ENCODE results near the gene GPR37L1. TPM values are rescaled to one million over a fixed set of nuclear protein-coding genes. Genes with fewer than 3 reads are reported as not detected.
"Not testable (repeated sequence)": the region's sequence is repeated elsewhere in the genome, so short reads cannot be mapped to it uniquely, and the experiment has no call there.

Gene GPR37L1
- total RNA-seq, 1 donor from 2014 or later = not detected

DNA sequence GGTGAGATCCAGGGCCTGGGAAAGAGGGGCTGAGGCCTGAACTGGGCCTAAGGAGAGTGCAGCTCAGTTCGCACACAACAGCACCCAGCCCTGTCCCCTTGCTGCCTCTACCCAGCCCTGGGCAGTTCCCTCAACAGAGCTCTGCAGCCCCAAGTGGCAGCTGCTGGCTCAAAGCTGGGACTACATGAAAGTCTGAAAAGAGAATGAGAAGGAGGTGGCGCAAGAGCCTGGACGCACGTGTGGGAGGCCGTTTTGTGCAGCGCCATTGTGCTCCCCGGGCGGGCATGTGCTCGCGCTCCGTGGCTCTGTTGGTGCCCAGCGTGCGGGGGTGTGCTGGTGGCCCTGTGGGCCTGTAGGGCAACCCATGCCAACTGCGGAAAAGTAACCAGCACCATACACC, 10.3 kb downstream of the GPR37L1 start:
- no peak for DNase-seq (ENCODE audit: low read depth in 2 of 2)

DNA sequence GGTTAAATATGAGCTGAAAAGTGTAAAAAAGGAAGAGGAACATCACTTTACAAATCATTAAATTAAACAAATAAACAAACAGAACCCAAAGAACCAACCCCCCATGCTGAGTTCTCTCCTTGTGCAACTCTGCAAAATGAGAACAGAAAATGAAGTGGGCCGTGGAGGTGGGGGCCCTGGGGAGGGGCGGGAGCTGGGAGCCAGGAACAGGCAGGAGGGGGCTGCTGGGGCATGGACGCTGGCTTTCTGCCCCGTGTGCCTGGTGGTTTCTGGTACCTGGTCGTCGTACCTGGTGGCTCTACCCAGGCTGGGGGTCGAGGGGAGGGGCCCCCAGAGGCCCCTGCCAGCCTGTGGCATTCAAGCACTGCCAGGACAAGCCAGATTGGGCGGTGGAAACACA, 10.8 kb downstream of the GPR37L1 start:
- no peak for DNase-seq (ENCODE audit: low read depth in 2 of 2)

DNA sequence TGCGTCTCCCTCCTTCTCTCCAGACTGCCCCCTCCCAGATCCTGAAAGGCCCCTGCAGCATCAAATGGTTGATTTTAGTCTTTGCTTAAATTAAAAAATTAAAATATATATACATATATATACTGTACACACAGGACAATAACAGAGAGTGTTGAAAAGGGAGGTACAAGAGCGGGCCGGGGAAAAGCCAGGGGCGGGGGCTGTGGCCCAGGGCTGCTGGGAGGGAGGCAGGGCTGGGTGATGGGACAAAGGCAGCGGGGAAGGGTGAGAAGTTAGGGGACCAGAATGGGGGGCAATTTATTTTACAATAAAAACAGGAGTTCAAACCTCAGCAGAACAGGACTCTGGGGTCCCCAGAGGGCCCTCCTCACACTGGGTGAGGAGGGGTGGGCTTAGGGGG, 11.3 kb downstream of the GPR37L1 start:
- no peak for DNase-seq (ENCODE audit: low read depth in 2 of 2)

DNA sequence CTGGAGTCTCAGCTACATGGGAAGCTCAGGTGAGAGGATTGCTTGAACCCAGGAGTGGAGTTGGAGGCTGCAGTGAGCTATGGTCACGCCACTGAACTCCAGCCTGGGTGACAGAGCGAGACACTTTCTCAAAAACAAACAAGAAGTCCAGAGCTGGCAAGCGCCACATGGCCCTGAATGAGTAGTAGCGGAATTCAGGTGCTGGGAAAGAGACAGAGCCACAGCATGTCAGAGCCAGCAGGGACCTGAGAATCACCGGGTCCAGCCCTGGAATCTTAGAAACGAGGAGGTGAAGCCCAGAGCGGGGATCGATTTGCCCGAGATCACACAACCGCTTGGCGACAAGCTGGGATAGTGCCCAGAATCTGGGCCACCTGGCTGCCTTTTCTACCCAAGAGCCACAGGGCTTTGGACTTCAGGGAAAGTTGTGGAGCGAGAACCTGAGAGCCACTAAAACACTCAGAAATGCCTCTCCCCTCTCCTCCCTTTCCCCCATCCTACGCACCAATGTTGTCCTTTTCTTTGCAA, 12.0 kb downstream of the GPR37L1 start:
- no peak for DNase-seq (ENCODE audit: low read depth in 2 of 2)

DNA sequence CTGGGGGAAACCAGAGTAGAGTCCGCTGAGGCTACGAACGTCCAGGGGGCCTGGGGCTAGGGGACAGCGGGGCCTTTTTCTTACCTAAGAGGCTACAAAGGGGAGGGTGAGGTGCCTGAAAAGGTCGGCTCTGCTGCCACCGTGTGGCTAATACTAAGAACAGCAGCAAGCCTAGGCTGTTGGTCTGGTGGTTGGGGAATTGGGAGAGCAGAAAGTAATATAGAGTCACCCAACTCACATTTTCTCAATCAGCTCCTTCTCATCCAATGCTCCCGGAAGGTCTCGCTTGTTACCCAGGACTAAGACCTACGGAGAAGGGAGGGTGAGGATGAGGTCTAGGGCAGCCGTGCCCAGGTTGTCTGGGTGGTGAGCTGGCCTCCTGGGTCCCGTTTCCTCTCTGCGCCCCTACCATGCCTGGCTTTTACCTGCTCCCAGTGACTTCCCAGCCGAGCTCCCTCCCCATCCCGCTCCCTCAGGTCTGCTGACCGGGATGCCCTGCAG, 12.6 kb downstream of the GPR37L1 start:
- DNase-seq (ENCODE audit: low read depth in 2 of 2) = peak in 1 of 2 donors; percentile 64

DNA sequence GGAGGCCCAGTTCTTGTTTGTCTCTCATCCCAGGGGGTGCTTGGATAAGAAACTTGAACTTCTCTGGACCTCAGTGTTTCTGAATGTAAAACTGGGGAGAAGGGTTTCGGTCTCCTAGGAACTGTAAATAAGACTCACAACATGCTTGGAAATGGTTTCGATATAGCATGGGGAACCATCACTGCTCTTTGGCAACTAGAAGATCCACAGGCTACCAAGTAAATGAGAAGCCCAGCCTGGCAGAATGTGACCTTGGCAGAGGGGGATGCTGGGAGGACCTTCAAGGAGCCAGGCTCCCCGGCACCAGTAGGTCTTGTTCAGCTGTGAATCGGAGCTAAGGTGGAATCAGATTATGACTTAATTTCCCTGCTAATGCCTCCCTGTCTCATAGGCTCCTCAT, 18.1 kb downstream of the GPR37L1 start:
- DNase-seq (ENCODE audit: low read depth in 2 of 2) = no peak

DNA sequence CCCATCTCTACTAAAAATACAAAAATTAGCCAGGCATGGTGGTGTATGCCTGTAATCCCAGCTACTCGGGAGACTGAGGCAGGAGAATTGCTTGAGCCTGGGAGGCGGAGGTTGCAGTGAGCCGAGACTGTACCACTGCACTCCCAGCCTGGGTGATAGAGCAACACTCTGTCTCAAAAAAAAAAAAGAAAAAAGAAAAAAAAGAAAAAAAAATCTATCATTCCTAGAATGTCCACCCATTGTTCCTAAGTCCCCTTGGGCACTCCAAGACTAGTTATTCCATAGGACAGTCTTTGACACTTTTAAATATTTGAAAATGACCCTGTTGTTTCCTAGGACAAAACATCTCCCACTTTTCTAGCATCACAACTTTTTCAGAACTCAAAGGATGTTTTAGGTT, 18.8 kb downstream of the GPR37L1 start:
- not testable (repeated sequence) for DNase-seq (ENCODE audit: low read depth in 2 of 2)

DNA sequence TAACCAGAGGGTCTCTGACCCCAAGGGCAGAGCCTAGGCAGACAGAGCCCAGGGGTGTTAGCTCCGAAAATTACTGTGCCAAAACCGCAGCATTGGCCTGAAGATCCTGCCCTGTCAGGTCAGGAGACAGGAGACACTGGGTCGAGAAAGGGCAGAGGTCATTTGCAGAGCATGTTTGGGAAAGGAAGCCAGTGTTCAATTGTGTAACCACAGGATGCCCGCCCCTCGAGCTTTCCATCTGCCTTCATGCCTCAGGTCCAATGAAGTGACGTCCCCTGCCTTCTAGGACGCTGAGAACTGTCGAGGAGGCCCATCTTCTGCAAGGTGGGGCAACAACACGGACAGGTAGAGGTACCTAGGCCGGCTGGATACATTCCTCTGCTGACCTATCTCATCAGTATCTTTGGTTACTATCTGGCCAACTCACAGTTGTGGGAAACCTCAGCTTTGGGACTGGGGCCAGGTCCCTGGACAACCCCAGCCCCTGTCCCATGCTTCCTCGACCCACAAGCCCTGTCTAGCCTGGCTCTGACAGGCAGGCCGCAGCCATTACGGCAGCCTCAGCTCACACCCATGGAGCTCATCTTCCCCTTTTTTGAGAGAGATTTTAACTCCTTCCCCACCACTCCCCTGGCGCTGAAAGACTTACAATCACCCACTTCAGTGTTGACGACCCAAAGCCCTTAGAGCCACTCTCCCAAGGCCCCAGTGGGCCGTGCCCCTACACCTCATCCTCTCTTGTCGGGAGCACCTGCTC, 20.5 kb downstream of the GPR37L1 start:
- peak; percentile 24 to 58 for DNase-seq (ENCODE audit: low read depth in 2 of 2)

DNA sequence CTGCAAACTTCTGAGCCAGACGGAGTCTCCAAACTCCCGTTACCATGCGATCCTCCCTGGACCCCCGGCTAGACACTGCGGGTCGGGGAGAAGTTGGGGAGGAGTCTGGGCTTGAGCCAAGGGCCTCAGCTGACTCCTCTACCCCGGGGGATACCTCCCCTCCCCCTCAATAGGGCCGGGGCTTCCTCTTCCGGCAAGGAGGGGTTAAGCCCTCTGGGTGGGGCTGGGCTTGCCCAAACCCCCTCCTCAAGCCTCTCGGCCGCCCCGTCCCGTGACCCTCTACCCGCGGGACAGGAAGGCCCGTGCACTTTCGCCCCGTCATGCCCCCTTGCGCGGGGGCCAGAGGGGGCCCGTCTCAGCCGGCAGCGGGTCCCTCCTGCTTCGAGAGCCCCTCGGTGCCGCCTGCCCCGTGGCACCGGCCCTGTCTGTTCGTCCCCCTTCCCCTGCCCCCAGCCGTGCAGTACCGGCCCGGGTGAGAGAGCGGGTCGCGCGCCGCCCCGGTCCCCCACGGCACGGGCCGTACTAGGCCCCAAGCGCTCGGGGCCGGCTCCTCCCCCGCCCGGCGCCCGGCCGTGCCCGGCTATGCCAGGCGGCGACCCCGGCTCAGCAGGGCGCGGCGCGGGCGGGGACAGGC, 21.2 kb downstream of the GPR37L1 start:
- DNase-seq (ENCODE audit: low read depth in 2 of 2) = peak in 1 of 2 donors; percentile 48

DNA sequence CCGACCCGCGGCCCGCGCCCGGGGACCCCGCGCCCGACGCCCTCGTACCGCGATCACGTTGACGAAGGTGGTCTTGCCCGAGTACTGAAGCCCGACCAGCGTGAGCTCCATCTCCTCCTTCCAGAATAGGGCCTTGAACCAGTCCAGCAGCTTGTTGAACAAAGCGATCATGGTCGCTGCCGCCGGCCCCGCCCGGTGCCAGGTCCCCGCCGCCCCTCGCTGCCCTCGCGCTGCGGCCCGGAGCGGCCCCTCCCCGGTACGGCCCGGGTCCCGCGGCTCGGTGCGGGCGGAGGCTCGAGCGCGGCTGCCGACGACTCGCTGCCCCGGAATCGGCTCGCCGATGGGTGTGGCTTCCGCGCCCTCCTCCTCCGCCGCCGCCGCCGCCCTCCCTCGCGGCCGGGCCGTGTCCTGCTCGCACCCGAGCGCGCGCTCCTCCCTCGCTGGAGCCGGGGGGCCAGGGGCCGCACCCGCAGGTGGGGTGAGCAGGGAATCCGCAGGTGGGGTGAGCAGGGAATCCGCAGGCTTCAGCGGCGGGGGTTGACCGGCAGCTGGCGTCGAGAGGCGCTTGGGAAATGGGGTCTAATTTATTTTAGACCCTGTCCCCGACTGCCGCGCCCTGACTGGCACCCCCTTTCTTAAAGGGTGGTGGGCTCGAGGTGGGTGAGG, 21.8 kb downstream of the GPR37L1 start, which contains the start of gene ARL8A:
ARL8A (minus strand) TSS at position 336 of the 666 bp plus-strand sequence; CDS start at position 171, 165 bp downstream.
- DNase-seq (ENCODE audit: low read depth in 2 of 2) = peak in 1 of 2 donors; percentile 57

DNA sequence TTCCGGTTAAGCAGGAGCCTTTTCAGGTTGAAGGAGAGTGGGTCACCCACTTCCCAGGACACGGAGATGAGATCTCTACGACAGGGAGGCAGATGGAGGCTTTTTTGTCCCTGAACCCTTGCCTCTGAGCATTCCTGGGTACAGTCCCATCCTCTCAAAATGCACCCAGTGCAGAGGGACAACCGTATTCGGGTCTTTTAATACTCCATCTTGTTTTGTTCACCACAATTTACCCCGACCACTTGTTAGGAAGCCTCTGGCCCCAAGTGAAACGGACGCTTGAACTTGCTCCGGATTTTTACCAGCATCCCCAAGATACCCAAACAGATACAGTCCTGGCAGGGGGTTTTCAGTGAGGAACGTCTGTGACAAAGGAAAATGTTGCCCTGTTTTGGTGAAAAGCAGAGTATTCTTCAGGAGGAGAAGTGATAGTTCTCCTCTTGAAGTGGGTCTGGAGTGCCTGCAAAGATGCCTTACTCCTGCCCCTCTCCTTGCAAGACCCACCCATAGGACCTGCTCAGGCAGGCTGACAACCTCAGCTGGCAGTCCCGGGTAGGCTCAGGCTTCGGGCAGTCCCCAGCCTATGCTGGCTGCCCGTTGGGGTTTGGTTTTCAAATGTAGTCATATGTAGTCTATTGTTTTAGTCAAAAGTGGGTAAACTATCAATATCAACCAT, 22.5 kb downstream of the GPR37L1 start:
- DNase-seq (ENCODE audit: low read depth in 2 of 2) = no peak

DNA sequence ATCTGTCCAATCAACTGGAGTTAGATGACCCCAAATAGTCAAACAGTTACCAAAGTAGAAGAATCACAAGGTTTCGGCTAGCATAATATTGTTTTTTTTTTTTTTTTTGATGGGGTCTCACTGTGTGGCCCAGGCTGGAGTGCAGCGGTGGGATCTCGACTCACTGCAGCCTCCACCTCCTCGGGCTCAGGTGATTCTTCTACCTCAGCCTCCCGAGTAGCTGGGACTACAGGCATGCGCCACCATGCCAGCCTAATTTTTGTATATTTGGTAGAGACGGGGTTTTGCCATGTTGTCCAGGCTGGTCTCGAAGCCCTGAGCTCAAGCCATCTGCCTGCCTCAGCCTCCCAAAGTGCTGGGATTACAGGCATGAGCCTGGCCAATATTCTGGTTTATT, 23.0 kb downstream of the GPR37L1 start:
- DNase-seq (ENCODE audit: low read depth in 2 of 2) = not testable (repeated sequence)

DNA sequence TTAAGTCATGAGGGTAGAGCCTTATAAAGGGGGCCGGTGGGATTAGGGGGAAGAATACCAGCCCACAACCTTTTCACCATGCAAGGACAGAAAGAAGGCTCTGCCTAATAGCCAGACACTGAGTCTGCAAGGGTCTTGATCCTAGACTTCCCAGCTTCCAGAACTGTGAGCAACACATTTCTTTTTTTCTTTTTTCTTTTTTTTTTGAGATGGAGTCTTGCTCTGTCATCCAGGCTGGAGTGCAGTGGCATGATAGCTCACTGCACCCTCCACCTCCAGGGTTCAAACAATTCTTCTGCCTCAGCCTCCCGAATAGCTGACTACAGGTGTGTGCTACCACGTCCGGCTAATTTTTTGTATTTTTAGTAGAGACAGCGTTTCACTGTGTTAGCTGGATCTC, 23.6 kb downstream of the GPR37L1 start:
- DNase-seq (ENCODE audit: low read depth in 2 of 2) = no peak

DNA sequence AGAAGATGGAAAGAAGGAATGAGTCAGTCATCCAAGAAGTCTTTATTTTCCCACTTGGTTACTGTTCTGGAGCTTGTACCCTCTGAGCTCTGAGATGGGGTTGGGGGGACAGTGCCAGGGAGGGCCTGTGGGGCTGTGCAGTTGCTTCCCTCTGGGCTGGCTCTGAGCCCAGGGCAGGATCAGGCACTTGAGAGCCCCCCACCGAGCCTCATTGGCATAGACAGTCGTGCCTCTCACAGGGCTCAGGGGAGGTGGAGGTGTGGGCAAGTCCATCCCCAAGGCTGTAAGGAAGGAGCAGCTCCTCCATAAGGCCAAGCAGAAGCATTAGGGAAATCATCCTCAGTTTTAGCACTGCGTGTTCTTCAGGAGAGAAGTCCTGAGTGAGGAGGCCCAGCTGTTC, 24.3 kb downstream of the GPR37L1 start:
- no peak for DNase-seq (ENCODE audit: low read depth in 2 of 2)

DNA sequence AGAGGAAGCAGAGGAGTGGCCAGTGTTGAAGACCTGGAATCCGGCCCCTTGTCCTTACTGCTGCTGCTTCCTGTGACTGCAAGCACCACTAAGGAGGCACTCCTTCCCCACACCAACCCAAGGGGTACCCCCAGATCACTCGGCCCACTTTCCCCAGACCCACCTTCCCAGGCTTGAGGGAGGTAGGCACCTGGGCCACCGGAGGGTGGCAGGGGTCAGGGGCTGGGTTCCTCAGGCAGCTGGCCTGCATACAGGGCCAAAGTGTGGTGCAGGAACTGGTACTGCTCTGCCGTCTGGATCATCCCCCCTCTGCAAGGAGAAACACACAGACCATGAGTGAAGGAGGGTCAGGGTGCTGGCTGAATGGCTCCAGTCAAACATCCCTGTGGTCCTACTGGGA, 25.7 kb downstream of the GPR37L1 start:
- no peak for DNase-seq (ENCODE audit: low read depth in 2 of 2)

DNA sequence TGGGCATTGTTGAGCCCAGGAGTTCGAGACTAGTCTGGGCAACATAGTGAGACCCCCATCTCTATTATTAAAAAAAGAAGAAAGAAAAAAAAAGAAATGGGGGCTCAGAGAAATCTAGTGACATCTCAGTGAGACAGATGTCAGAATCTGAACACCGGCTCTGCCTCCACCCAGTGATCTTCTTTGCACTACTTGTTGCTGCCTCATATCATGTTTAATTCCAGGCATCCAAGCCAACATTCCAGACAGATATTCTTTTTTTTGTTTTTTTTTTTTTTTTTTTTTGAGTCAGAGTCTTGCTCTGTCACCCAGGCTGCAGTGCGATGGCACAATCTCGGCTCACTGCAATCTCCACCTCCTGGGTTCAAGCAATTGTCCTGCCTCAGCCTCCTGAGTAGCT, 26.8 kb downstream of the GPR37L1 start:
- no peak for DNase-seq (ENCODE audit: low read depth in 2 of 2)

DNA sequence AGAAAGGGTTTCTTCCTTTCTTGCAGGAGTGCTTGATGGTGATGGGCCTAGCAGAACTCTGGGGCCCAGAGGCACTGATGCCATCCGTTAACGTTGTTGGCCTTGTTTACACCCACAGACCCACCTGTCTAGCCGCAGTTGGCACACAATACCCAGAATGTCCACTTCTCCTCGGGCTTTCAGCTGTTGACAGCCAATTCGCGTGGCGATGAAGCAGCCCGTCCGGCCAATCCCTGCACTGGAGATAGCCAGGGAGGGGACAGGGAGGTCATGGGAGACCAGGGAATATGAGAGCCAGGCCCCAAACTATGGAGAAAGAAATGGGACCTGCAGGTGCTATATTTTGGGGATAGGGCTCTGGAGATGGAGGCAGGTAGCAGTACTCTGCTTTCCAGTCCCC, 27.5 kb downstream of the GPR37L1 start:
- DNase-seq (ENCODE audit: low read depth in 2 of 2) = no peak

DNA sequence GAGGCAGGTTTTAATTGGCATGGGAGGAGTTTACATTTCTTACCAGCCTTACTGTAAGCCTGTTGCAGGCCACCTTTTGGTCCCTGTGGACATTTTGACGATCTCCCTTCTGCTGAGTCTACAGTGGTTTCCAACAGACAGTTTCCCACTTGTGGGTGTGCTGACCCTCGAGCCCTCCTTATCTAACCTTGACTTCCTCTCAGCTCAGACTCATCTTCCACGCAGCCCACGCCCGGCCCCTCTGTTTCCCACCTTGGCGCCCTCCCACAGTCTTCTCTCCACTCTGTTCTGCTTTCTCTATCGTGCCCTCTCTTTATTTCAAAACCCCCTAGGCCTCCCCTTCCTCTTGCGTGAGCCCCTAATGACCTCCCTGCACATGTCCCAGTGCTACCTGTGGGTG, 27.9 kb downstream of the GPR37L1 start:
- DNase-seq (ENCODE audit: low read depth in 2 of 2) = no peak

DNA sequence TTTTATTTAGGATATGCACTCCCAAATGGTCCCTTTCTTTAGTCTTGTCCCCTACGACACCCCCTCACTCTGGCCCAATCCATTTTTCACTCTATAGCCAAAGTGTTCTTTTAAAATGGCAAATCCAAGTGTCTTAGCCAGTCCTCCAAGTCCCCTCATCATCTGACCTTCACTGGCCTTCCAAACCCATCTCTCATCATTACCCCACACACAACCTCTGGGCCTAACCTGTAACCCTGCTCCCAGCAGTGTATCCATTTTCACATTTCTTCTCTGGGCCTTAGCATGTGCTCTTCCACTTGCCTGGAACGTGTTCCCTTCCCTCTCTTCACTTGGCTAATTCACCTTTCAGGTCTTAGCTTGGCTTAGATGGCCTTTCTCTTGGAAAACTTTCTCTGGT, 28.3 kb downstream of the GPR37L1 start:
- no peak for DNase-seq (ENCODE audit: low read depth in 2 of 2)

DNA sequence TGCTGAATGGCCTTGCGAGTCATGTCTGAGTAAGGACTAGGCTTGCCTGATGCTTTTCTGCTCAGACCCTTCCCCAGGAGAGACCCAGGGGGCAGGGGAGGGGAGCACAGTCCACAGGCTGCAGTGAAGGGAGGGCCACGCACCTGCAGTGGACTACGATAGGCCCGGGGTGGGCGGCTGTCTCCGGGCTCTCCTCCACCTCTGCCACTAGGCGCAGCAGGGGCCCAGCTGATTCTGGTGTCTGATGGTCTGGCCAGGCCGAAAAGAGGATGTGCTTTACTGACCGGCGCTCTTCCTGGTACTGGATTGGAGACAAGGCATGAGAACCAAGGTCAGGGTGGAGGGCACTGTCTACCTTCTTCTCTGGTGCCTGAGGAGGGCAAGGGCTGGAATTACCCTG, 29.7 kb downstream of the GPR37L1 start:
- DNase-seq (ENCODE audit: low read depth in 2 of 2) = no peak

DNA sequence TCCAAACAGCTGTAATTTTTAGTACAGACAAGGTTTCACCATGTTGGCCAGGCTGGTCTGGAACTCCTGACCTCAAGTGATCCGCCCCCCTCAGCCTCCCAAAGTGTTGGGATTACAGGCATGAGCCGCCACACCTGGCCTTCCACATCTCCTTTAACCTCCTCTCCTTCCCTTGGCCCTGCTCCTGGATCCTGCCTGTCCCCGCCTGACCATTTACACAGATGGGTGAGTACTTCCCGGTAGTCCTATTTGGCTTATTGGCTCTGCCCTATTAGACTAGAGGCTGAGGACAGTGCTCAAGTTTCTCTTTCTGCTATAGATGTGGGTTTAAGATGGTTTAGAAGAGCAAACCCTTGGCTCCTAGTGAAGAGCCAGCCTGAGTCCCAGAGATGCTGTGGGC, 30.6 kb downstream of the GPR37L1 start:
- no peak for DNase-seq (ENCODE audit: low read depth in 2 of 2)

Data from dermis microvascular lymphatic vessel endothelial cell (primary cell).